Upper lobe of right lung (tissue), 1 donor: ENCODE measurements around the gene SLC25A21. TPM values are rescaled to one million over a fixed set of nuclear protein-coding genes. Genes with fewer than 3 reads are reported as not detected.

ENCODE experiments used
- ATAC-seq: fragments of 200-7000 bp; cut with Tn5 transposase; one replicate; pipeline ENCODE4 v1.9.1; 2020; ENCODE audit warnings: mild to moderate bottlenecking, moderate library complexity
- DNase-seq: peaks from one replicate; pipeline ENCODE4 v3.0.0-alpha.2; 2020
- H3K27ac ChIP-seq: fragments of 200-600 bp; one replicate; pipeline ENCODE4 v1.8.0; 2022
- H3K27me3 ChIP-seq: fragments of 200-600 bp; one replicate; pipeline ENCODE4 v1.8.0; 2022; ENCODE audit warnings: mild to moderate bottlenecking
- H3K36me3 ChIP-seq: fragments of 200-600 bp; one replicate; pipeline ENCODE4 v1.8.0; 2022
- H3K4me1 ChIP-seq: fragments of 200-600 bp; one replicate; pipeline ENCODE4 v1.8.0; 2022
- H3K4me3 ChIP-seq: fragments of 200-600 bp; one replicate; pipeline ENCODE4 v1.8.0; 2022; ENCODE audit warnings: mild to moderate bottlenecking
- H3K9me3 ChIP-seq: fragments of 200-600 bp; one replicate; pipeline ENCODE4 v1.8.0; 2022
- intact Hi-C: fragments of 100-400 bp; cut with DNase I; formaldehyde crosslinking; loops from one replicate; pipeline ENCODE4 v1.11.0; 2022
- total RNA-seq: library from RNA; stranded (reverse); fragmentation: NEBNext Ultra II Directional; extraction: Animal tissue kit (Norgen Biotek cat#: 25700); gene quantifications from one replicate; pipeline ENCODE4 v1.2.1, GENCODE V29; 2021
- TF ChIP-seq, protein P1 (sequence below): fragments of 200-600 bp; IDR thresholded peaks from one replicate; pipeline ENCODE4 v1.8.0; 2022; ENCODE audit warnings: antibody characterized with exemption
- donor health status: DM: no; HTN: yes; CAD: no; lungs with severe emphysema.

SLC25A21 gene
- total RNA-seq, 1 donor from 2014 or later, result 0.35 TPM

- intact Hi-C loops, result no loop called here
- Histone ChIP-seq H3K27me3 (no peaks in the 10 kb centered on the region), H3K36me3 (no peaks in the 10 kb centered on the region), H3K4me3 (no peak overlapping the region), H3K27ac (no peak overlapping the region), H3K9me3 (no peaks in the 10 kb centered on the region), H3K4me1 (no peaks in the 10 kb centered on the region)
- DNase-seq (no peak), ATAC-seq (no peak)
- TF ChIP-seq, protein P1, sequence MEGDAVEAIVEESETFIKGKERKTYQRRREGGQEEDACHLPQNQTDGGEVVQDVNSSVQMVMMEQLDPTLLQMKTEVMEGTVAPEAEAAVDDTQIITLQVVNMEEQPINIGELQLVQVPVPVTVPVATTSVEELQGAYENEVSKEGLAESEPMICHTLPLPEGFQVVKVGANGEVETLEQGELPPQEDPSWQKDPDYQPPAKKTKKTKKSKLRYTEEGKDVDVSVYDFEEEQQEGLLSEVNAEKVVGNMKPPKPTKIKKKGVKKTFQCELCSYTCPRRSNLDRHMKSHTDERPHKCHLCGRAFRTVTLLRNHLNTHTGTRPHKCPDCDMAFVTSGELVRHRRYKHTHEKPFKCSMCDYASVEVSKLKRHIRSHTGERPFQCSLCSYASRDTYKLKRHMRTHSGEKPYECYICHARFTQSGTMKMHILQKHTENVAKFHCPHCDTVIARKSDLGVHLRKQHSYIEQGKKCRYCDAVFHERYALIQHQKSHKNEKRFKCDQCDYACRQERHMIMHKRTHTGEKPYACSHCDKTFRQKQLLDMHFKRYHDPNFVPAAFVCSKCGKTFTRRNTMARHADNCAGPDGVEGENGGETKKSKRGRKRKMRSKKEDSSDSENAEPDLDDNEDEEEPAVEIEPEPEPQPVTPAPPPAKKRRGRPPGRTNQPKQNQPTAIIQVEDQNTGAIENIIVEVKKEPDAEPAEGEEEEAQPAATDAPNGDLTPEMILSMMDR, result no peak
These were observed 362.2 kb downstream of the SLC25A21 start for GRCh38 chr14:36810209-36810608.

DNA sequence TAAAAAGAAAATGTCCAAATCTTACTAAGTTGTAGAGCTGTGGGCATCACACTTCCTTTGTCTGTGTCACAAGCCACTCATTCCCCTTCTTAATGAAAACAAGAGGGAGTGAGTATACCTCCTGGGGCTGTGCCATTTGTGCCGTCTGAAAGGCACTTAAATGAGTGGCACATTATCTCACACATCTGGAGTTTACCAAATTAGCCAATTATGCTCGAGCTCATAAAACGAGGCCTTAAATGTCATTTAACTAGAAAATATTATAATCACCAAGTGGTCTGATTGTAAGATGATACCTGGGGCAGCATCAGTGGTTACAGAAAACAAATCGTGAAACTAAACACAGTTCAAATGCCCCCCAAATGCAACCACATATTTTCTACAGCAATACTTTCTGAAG is 364.7 kb downstream of the SLC25A21 start:
- no peak for ATAC-seq

GRCh38 chr14:36805131-36805559 is 367.3 kb downstream of the SLC25A21 start:
- H3K4me1 ChIP-seq, result no peaks in the 10 kb centered on the region
- TF ChIP-seq, protein P1, result no peak
- H3K4me3 ChIP-seq, result no peak overlapping the region
- no peak for ATAC-seq
- intact Hi-C loops, result no loop called here
- H3K27me3 ChIP-seq, result no peaks in the 10 kb centered on the region
- H3K27ac ChIP-seq, result no peak overlapping the region
- H3K9me3 ChIP-seq, result no peaks in the 10 kb centered on the region
- no peaks in the 10 kb centered on the region for H3K36me3 ChIP-seq
- no peak for DNase-seq

More for the DNA sequence above, 364.7 kb downstream of the SLC25A21 start:
- H3K4me3 ChIP-seq, result no peak overlapping the region
- DNase-seq, result no peak
- H3K9me3 ChIP-seq, result no peaks in the 10 kb centered on the region
- intact Hi-C loops, result no loop called here
- no peaks in the 10 kb centered on the region for H3K36me3 ChIP-seq
- TF ChIP-seq, protein P1, result no peak
- H3K4me1 ChIP-seq, result no peaks in the 10 kb centered on the region
- H3K27ac ChIP-seq, result no peak overlapping the region
- H3K27me3 ChIP-seq, result no peaks in the 10 kb centered on the region

- TF ChIP-seq, protein P1, result no peak
- Histone ChIP-seq H3K4me1 (no peaks in the 10 kb centered on the region), H3K27ac (no peak overlapping the region), H3K36me3 (no peaks in the 10 kb centered on the region), H3K27me3 (no peaks in the 10 kb centered on the region), H3K9me3 (no peaks in the 10 kb centered on the region), H3K4me3 (no peak overlapping the region)
- intact Hi-C loops, result no loop called here
- ATAC-seq, result no peak
- no peak for DNase-seq
These were observed 374.8 kb downstream of the SLC25A21 start for GRCh38 chr14:36797634-36798033.

- ATAC-seq (no peak), DNase-seq (no peak)
- H3K27me3 ChIP-seq, result peaks cover 6% of the 10 kb centered on the region
- intact Hi-C loops, result no loop called here
- H3K4me3 ChIP-seq, result no peak overlapping the region
- no peaks in the 10 kb centered on the region for H3K9me3 ChIP-seq
- H3K4me1 ChIP-seq, result no peaks in the 10 kb centered on the region
- no peak overlapping the region for H3K27ac ChIP-seq
- H3K36me3 ChIP-seq, result no peaks in the 10 kb centered on the region
- TF ChIP-seq, protein P1, result no peak
These were observed 381.0 kb downstream of the SLC25A21 start for GRCh38 chr14:36791402-36791801.

DNA sequence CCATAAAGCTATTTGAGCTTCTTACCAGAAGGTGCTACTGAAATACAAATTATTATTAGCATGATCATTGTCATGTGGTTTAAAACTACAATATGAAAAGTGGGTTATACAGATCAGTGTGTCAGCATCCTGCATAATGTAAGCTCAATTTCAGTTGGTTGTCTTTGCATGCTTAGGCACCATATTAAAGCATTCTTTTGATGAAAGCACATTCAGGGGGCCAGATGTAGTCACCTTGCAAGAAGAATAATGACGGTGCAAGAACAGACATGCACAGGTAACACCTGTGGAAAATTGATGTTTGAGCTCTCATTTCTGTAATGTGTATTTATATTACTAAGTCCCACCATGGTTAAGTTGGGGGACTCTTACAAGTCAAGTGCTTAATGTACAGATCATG is 386.9 kb downstream of the SLC25A21 start:
- intact Hi-C loops, result no loop called here

More for the DNA sequence above, 386.9 kb downstream of the SLC25A21 start:
- H3K4me3 ChIP-seq, result no peak overlapping the region
- TF ChIP-seq, protein P1, result no peak
- H3K27ac ChIP-seq, result no peak overlapping the region
- no peaks in the 10 kb centered on the region for H3K27me3 ChIP-seq
- DNase-seq (no peak), ATAC-seq (no peak)
- no peaks in the 10 kb centered on the region for H3K9me3 ChIP-seq
- H3K4me1 ChIP-seq, result no peaks in the 10 kb centered on the region
- H3K36me3 ChIP-seq, result no peaks in the 10 kb centered on the region
